ENCODE measurements around the gene DTX3.

The DTX3 gene

GRCh38 chr12:57620245-57620935, 15.8 kb downstream of the DTX3 start:
- DNase-seq (ENCODE audit: low read depth in 2 of 2), result no peak

- DNase-seq (ENCODE audit: low read depth in 2 of 2), result no peak
Observed at GRCh38 chr12:57620936-57621496, 16.4 kb downstream of the DTX3 start.

GRCh38 chr12:57621497-57622292, 17.1 kb downstream of the DTX3 start:
- no peak for DNase-seq (ENCODE audit: low read depth in 2 of 2)

GRCh38 chr12:57622293-57623245, 17.9 kb downstream of the DTX3 start:
- no peak for DNase-seq (ENCODE audit: low read depth in 2 of 2)

GRCh38 chr12:57623385-57623784, 18.8 kb downstream of the DTX3 start:
- no peak for DNase-seq (ENCODE audit: low read depth in 2 of 2)

- no peak for DNase-seq (ENCODE audit: low read depth in 2 of 2)
Observed at GRCh38 chr12:57623811-57624390, 19.3 kb downstream of the DTX3 start.

GRCh38 chr12:57624441-57625220, 20.0 kb downstream of the DTX3 start:
- DNase-seq (ENCODE audit: low read depth in 2 of 2), result no peak

GRCh38 chr12:57625261-57626032, 20.8 kb downstream of the DTX3 start:
- DNase-seq (ENCODE audit: low read depth in 2 of 2), result no peak

GRCh38 chr12:57626111-57626920, 21.7 kb downstream of the DTX3 start:
- no peak for DNase-seq (ENCODE audit: low read depth in 2 of 2)

GRCh38 chr12:57626921-57627445, 22.4 kb downstream of the DTX3 start:
- DNase-seq (ENCODE audit: low read depth in 2 of 2), result no peak

GRCh38 chr12:57627501-57628279, 23.1 kb downstream of the DTX3 start:
- no peak for DNase-seq (ENCODE audit: low read depth in 2 of 2)

- DNase-seq (ENCODE audit: low read depth in 2 of 2), result no peak
Observed at GRCh38 chr12:57628280-57629191, 23.9 kb downstream of the DTX3 start.

- no peak for DNase-seq (ENCODE audit: low read depth in 2 of 2)
Observed at GRCh38 chr12:57629897-57630471, 25.4 kb downstream of the DTX3 start.

- no peak for DNase-seq (ENCODE audit: low read depth in 2 of 2)
Observed at GRCh38 chr12:57630891-57631433, 26.3 kb downstream of the DTX3 start.

- no peak for DNase-seq (ENCODE audit: low read depth in 2 of 2)
Observed at GRCh38 chr12:57631566-57632072, 27.0 kb downstream of the DTX3 start.

Data from stimulated activated CD8-positive, alpha-beta memory T cell treated with anti-CD3 and anti-CD28 coated beads, Interleukin-15, amount 100 ng/mL, for 48 hours (primary cell).